Measurements from ENCODE around the gene CDK9.

CDK9 gene

GRCh38 chr9:127805620-127806019, 19.8 kb downstream of the CDK9 start:
- DNase-seq: peak; percentile 41

- no peak for DNase-seq
Observed at GRCh38 chr9:127806871-127807270, 21.0 kb downstream of the CDK9 start.

- DNase-seq: no peak
Observed at GRCh38 chr9:127808347-127809001, 22.6 kb downstream of the CDK9 start.

GRCh38 chr9:127809002-127809539, 23.2 kb downstream of the CDK9 start:
- DNase-seq: peak; percentile 35

- DNase-seq: no peak
Observed at GRCh38 chr9:127809540-127810377, 23.9 kb downstream of the CDK9 start.

GRCh38 chr9:127810378-127811187, 24.7 kb downstream of the CDK9 start:
- DNase-seq: no peak

GRCh38 chr9:127812011-127812410, 26.2 kb downstream of the CDK9 start:
- DNase-seq: no peak

GRCh38 chr9:127812936-127813675, 27.3 kb downstream of the CDK9 start:
- DNase-seq: no peak

- no peak for DNase-seq
Observed at GRCh38 chr9:127813686-127814226, 27.9 kb downstream of the CDK9 start.

GRCh38 chr9:127814619-127815511, 29.0 kb downstream of the CDK9 start:
- no peak for DNase-seq

- no peak for DNase-seq
Observed at GRCh38 chr9:127815512-127816361, 29.9 kb downstream of the CDK9 start.

- DNase-seq: no peak
Observed at GRCh38 chr9:127816362-127816725, 30.5 kb downstream of the CDK9 start.

GRCh38 chr9:127816728-127817127, 30.9 kb downstream of the CDK9 start:
- no peak for DNase-seq

GRCh38 chr9:127817881-127818434, 32.1 kb downstream of the CDK9 start:
- no peak for DNase-seq

GRCh38 chr9:127818574-127818973, 32.7 kb downstream of the CDK9 start:
- no peak for DNase-seq

- DNase-seq: no peak
Observed at GRCh38 chr9:127822108-127822507, 36.3 kb downstream of the CDK9 start.

- DNase-seq: no peak
Observed at GRCh38 chr9:127825319-127826051, 39.7 kb downstream of the CDK9 start.

- DNase-seq: no peak
Observed at GRCh38 chr9:127826253-127826913, 40.5 kb downstream of the CDK9 start.

Data from stimulated activated CD4-positive, alpha-beta T cell treated with anti-CD3 and anti-CD28 coated beads, Interleukin-1b, Interleukin-23, amount 100 ng/mL, for 48 hours (primary cell).